B cell (primary cell): Measurements from ENCODE around the gene AKT2. TPM values are rescaled to one million over a fixed set of nuclear protein-coding genes. Genes with fewer than 3 reads are reported as not detected.

ENCODE experiments used
- ATAC-seq: fragments of 200-7000 bp; cut with Tn5 transposase; one replicate; pipeline ENCODE4 v1.10.0; 2021; ENCODE audit warnings: low read depth, mild to moderate bottlenecking, moderate number of reproducible peaks, moderate library complexity
- CTCF ChIA-PET: fragments of 350-600 bp; sonication (Branson Sonifier 250); formaldehyde crosslinking; loops from one replicate; lab custom pipeline; 2021; ENCODE audit warnings: antibody characterized with exemption, inconsistent platforms; lab: Charles Lee
- POLR2A ChIA-PET: fragments of 350-600 bp; sonication (Branson Sonifier 250); formaldehyde crosslinking; loops from one replicate; lab custom pipeline; 2021; ENCODE audit warnings: antibody characterized with exemption; lab: Charles Lee
- DNase-seq: peaks from one replicate; pipeline ENCODE4 v3.0.0; 2013
- H2AFZ ChIP-seq: 2 replicates; pipeline ENCODE4 v1.6.1; 2012; ENCODE audit warnings: mild to moderate bottlenecking, low read depth, low read length; ENCODE audit not compliant: insufficient read depth, poor library complexity, severe bottlenecking
- H3K27ac ChIP-seq, 2 donors: 1 replicate in 1 of 2; 2 replicates in 1 of 2; pipeline ENCODE4 v1.5.1; 2012 to 2013; ENCODE audit warnings: low read length in 2 of 2, mild to moderate bottlenecking in 2 of 2, moderate library complexity in 1 of 2
- H3K27me3 ChIP-seq, 4 experiments: fragments of 200-600 bp in 1 of 4; sonication (generic) in 1 of 4; replicated peaks in 1 of 4; 1 replicate in 2 of 4; 2 replicates in 2 of 4; pipeline versions ENCODE4 v1.6.1 to v1.7.0; 2013 to 2016; ENCODE audit warnings: low read length in 3 of 4, mild to moderate bottlenecking in 2 of 4, mixed read lengths in 1 of 4, moderate library complexity in 1 of 4; ENCODE audit not compliant: insufficient read depth in 4 of 4, control insufficient read depth in 3 of 4; ENCODE audit errors: control extremely low read depth in 1 of 4
- H3K36me3 ChIP-seq, 2 experiments: replicated peaks in 1 of 2; 1 replicate in 1 of 2; 2 replicates in 1 of 2; pipeline versions ENCODE4 v1.6.1 to v1.7.1; 2013; ENCODE audit warnings: low read length in 1 of 2; ENCODE audit not compliant: insufficient read depth in 2 of 2, control insufficient read depth in 1 of 2; ENCODE audit errors: control extremely low read depth in 1 of 2, extremely low read depth in 1 of 2
- H3K4me1 ChIP-seq, 2 donors: fragments of 200-600 bp in 1 of 2; sonication (generic) in 1 of 2; 1 replicate in 1 of 2; 2 replicates in 1 of 2; pipeline versions ENCODE4 v1.5.1 to v1.6.1; 2013 to 2017; ENCODE audit warnings: low read length in 2 of 2; ENCODE audit not compliant: control insufficient read depth in 2 of 2, insufficient read depth in 2 of 2
- H3K4me2 ChIP-seq: replicated peaks from 2 replicates; pipeline ENCODE3; 2012; ENCODE audit warnings: mild to moderate bottlenecking, low read depth, low read length; ENCODE audit not compliant: poor library complexity, severe bottlenecking
- H3K4me3 ChIP-seq, 5 experiments: fragments of 200-600 bp in 1 of 5; sonication (generic) in 1 of 5; 1 replicate in 3 of 5; 2 replicates in 2 of 5; pipeline versions ENCODE4 v1.5.1 to v1.7.0; 2011 to 2016; ENCODE audit warnings: low read length in 4 of 5, mild to moderate bottlenecking in 4 of 5, low read depth in 2 of 5, control low read depth in 1 of 5, moderate library complexity in 1 of 5; ENCODE audit not compliant: insufficient read depth in 1 of 5; ENCODE audit errors: control extremely low read depth in 1 of 5, extremely low read depth in 1 of 5
- H3K79me2 ChIP-seq: fragments of 200-600 bp; sonication (generic); one replicate; pipeline ENCODE4 v1.6.0; 2016; ENCODE audit warnings: low read length; ENCODE audit not compliant: control insufficient read depth, insufficient read depth
- H3K9ac ChIP-seq: fragments of 200-600 bp; sonication (generic); 2 replicates; pipeline ENCODE4 v1.6.1; 2017; ENCODE audit warnings: mild to moderate bottlenecking, low read length, moderate library complexity
- H3K9me3 ChIP-seq, 3 donors: one replicate each; pipeline versions ENCODE4 v1.6.1 to v1.7.1; 2013; ENCODE audit warnings: low read length in 2 of 3; ENCODE audit not compliant: control insufficient read depth in 2 of 3, insufficient read depth in 1 of 3; ENCODE audit errors: control extremely low read depth in 1 of 3
- H4K20me1 ChIP-seq: 2 replicates; pipeline ENCODE4 v1.6.0; 2012; ENCODE audit warnings: mild to moderate bottlenecking, low read length; ENCODE audit not compliant: insufficient read depth, control insufficient read depth, poor library complexity, severe bottlenecking
- H3K27ac Mint-ChIP-seq: one replicate; pipeline ENCODE4 v1.8.0; 2021; ENCODE audit warnings: mixed read lengths
- H3K27me3 Mint-ChIP-seq: one replicate; pipeline ENCODE4 v1.8.0; 2021; ENCODE audit warnings: mixed read lengths
- H3K4me1 Mint-ChIP-seq: one replicate; pipeline ENCODE4 v1.8.0; 2021; ENCODE audit warnings: mixed read lengths
- H3K4me3 Mint-ChIP-seq: one replicate; pipeline ENCODE4 v1.8.0; 2021; ENCODE audit warnings: mixed read lengths
- H3K9me3 Mint-ChIP-seq: one replicate; pipeline ENCODE4 v1.8.0; 2022; ENCODE audit warnings: mixed read lengths; ENCODE audit not compliant: insufficient read depth
- EZH2 ChIP-seq: IDR thresholded peaks from 2 replicates; pipeline ENCODE4 v1.6.1; 2012; ENCODE audit warnings: borderline replicate concordance, low read depth, mild to moderate bottlenecking, moderate library complexity, low read length; ENCODE audit not compliant: insufficient read depth, poor library complexity, severe bottlenecking
- WGBS: methylation state at CpG from one replicate; pipeline ENCODE4 v1.1.5; 2013; ENCODE audit warnings: missing lambda C conversion rate; ENCODE audit not compliant: insufficient coverage; 5-methylcytosine and 5-hydroxymethylcytosine counted together
- intact Hi-C: fragments of 100-400 bp; cut with micrococcal nuclease; formaldehyde crosslinking; loops from one replicate; pipeline ENCODE4 v1.10.0; 2022
- polyA plus RNA-seq: library from polyadenylated mRNA; depleted of rRNA; stranded (reverse); fragments of >200 nt; gene quantifications from 2 replicates; pipeline ENCODE4 v1.2.3, GENCODE V29; 2012
- total RNA-seq, 2 donors: library from RNA; stranded (reverse); fragments of 120-200 nt in 1 of 2; gene quantifications; 1 replicate in 1 of 2; 2 replicates in 1 of 2; pipeline versions ENCODE4 v1.2.3 to v1.2.4, GENCODE V29; 2013 to 2022
- TF ChIP-seq, protein P1 (sequence below): fragments of 200-600 bp; IDR thresholded peaks from one replicate; pipeline ENCODE4 v1.8.0; 2022; ENCODE audit warnings: antibody characterized with exemption, mild to moderate bottlenecking

AKT2 gene
- total and polyA plus RNA-seq, 2 donors (not counting 1 experiment from before 2014, with no cell fraction given): 195 to 243 TPM

DNA sequence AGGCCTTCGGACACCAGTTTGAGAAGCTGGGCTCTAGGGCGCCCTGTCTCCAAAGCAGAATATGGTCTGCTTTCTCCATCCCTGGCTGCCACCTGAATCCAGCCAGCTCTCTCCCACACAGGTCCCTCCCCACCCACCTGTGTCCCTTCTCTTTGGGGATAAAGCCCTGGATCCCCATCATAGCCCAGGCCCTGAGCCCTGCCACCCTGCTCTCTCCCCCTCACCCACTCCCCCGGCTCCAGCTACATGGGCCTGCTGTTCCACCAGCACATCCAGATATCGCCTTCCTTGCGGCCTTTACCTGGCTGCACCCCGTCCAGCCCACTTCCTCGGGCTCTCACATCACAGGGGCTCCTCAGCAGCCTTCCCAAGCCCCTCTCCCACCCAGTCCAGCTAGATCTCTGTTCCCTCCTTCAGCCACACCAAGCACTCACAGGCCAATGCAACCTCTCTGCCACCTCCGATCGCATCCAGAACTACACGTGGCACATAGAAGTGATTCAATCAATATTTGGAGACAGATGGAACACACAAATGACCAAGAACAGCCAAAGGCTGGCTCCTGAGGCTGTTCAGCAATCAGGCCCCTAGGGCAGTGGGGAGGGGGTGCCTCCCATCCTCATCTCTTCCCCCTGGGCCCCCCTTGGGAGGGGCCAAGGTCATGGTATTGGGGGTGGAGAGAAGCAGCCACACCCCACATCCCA lies 7.6 kb downstream of the AKT2 start:
- CTCF ChIA-PET: interaction anchor here (1.3 kb wide), 1 partner anchor 137 kb away, joined by 4 read pairs; no protein-coding TSS in a partner anchor
- Histone ChIP-seq H3K4me3 (no peak overlapping the region), H3K36me3 (peaks cover 0 to 3% of the 10 kb centered on the region in 2 experiments), H3K4me1 (peaks cover 50 to 65% of the 10 kb centered on the region in 2 donors), H3K27ac (peak overlapping the region in 1 of 2 donors; percentile 14), H3K9me3 (no peaks in the 10 kb centered on the region), H3K79me2 (peaks cover 98% of the 10 kb centered on the region), H4K20me1 (peaks cover 76% of the 10 kb centered on the region), H3K9ac (no peak overlapping the region), H3K27me3 (no peaks in the 10 kb centered on the region), H3K4me2 (peak overlapping the region; percentile 5), H2AFZ (no peak overlapping the region)
- intact Hi-C loops: no loop called here
- no peaks in the 10 kb centered on the region for H3K9me3 Mint-ChIP-seq
- no peak overlapping the region for H3K4me3 Mint-ChIP-seq
- peaks cover 76% of the 10 kb centered on the region for H3K4me1 Mint-ChIP-seq
- ATAC-seq (no peak), DNase-seq (peak; percentile 14)
- H3K27ac Mint-ChIP-seq: no peak overlapping the region
- H3K27me3 Mint-ChIP-seq: no peaks in the 10 kb centered on the region
- TF ChIP-seq EZH2: no peak
- TF ChIP-seq, protein P1, sequence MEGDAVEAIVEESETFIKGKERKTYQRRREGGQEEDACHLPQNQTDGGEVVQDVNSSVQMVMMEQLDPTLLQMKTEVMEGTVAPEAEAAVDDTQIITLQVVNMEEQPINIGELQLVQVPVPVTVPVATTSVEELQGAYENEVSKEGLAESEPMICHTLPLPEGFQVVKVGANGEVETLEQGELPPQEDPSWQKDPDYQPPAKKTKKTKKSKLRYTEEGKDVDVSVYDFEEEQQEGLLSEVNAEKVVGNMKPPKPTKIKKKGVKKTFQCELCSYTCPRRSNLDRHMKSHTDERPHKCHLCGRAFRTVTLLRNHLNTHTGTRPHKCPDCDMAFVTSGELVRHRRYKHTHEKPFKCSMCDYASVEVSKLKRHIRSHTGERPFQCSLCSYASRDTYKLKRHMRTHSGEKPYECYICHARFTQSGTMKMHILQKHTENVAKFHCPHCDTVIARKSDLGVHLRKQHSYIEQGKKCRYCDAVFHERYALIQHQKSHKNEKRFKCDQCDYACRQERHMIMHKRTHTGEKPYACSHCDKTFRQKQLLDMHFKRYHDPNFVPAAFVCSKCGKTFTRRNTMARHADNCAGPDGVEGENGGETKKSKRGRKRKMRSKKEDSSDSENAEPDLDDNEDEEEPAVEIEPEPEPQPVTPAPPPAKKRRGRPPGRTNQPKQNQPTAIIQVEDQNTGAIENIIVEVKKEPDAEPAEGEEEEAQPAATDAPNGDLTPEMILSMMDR: no peak
- POLR2A ChIA-PET: no interaction called here
- 95% methylated on average over 7 of the region's 10 CpGs for WGBS
